NCI-H526 treated with DMSO at 0.1 percent for 48 hours (cell line): ENCODE results near the gene EMILIN3.

Source experiments
- DNase-seq: peaks from one replicate; lab custom pipeline; 2025; lab: John Stamatoyannopoulos, UW

The EMILIN3 gene

GRCh38 chr20:41363601-41364000, 3.0 kb downstream of the EMILIN3 start:
- no peak for DNase-seq

- no peak for DNase-seq
Observed at GRCh38 chr20:41362748-41363140, 3.9 kb downstream of the EMILIN3 start.

GRCh38 chr20:41361757-41362747, 4.6 kb downstream of the EMILIN3 start:
- DNase-seq, result no peak

GRCh38 chr20:41360831-41361756, 5.5 kb downstream of the EMILIN3 start:
- DNase-seq, result no peak

GRCh38 chr20:41359541-41360011, 7.0 kb downstream of the EMILIN3 start:
- DNase-seq, result no peak

GRCh38 chr20:41358717-41359116, 7.9 kb downstream of the EMILIN3 start:
- no peak for DNase-seq

- DNase-seq, result no peak
Observed at GRCh38 chr20:41358230-41358629, 8.4 kb downstream of the EMILIN3 start.

- DNase-seq, result no peak
Observed at GRCh38 chr20:41357424-41358163, 9.0 kb downstream of the EMILIN3 start.

- no peak for DNase-seq
Observed at GRCh38 chr20:41356951-41357350, 9.7 kb downstream of the EMILIN3 start.

GRCh38 chr20:41355598-41356203, 10.9 kb downstream of the EMILIN3 start:
- DNase-seq, result no peak

GRCh38 chr20:41355192-41355591, 11.4 kb downstream of the EMILIN3 start:
- no peak for DNase-seq

- no peak for DNase-seq
Observed at GRCh38 chr20:41353530-41353929, 13.1 kb downstream of the EMILIN3 start.

- no peak for DNase-seq
Observed at GRCh38 chr20:41352666-41353065, 14.0 kb downstream of the EMILIN3 start.

- no peak for DNase-seq
Observed at GRCh38 chr20:41352106-41352505, 14.5 kb downstream of the EMILIN3 start.

GRCh38 chr20:41350408-41350962, 16.1 kb downstream of the EMILIN3 start:
- DNase-seq, result no peak

- DNase-seq, result no peak
Observed at GRCh38 chr20:41349943-41350342, 16.7 kb downstream of the EMILIN3 start.

GRCh38 chr20:41349266-41349665, 17.4 kb downstream of the EMILIN3 start:
- DNase-seq, result no peak

GRCh38 chr20:41348430-41349172, 18.0 kb downstream of the EMILIN3 start:
- DNase-seq, result no peak

GRCh38 chr20:41347523-41348429, 18.8 kb downstream of the EMILIN3 start:
- no peak for DNase-seq
